Fibroblast of lung (primary cell): ENCODE results near the gene LDB1. TPM values are rescaled to one million over a fixed set of nuclear protein-coding genes. Genes with fewer than 3 reads are reported as not detected.

Experiments used
- DNase-seq, 2 donors: peaks; one replicate each; pipeline versions ENCODE4 v3.0.0 to v3.0.0-alpha.2; 2010; ENCODE audit warnings: low read depth in 2 of 2
- H2AFZ ChIP-seq: 2 replicates; pipeline ENCODE4 v1.5.1; 2012; ENCODE audit warnings: low read length, control low read depth, inconsistent platforms
- H3K27ac ChIP-seq: 2 replicates; pipeline ENCODE4 v1.5.1; 2011; ENCODE audit warnings: low read length, control low read depth; ENCODE audit not compliant: insufficient read depth
- H3K27me3 ChIP-seq: 2 replicates; pipeline ENCODE4 v1.5.1; 2011; ENCODE audit warnings: mild to moderate bottlenecking, low read length; ENCODE audit not compliant: control insufficient read depth, insufficient read depth
- H3K36me3 ChIP-seq: 2 replicates; pipeline ENCODE4 v1.5.1; 2011; ENCODE audit warnings: low read length; ENCODE audit not compliant: control insufficient read depth, insufficient read depth
- H3K4me1 ChIP-seq: 2 replicates; pipeline ENCODE4 v1.5.1; 2011; ENCODE audit warnings: low read length; ENCODE audit not compliant: control insufficient read depth, insufficient read depth; ENCODE audit errors: extremely low read depth
- H3K4me2 ChIP-seq: 2 replicates; pipeline ENCODE4 v1.5.1; 2011; ENCODE audit warnings: low read length, control low read depth; ENCODE audit not compliant: insufficient read depth; ENCODE audit errors: extremely low read depth
- H3K4me3 ChIP-seq, 4 experiments: fragments of 200-600 bp in 1 of 4; sonication (generic) in 1 of 4; replicated peaks in 1 of 4; 2 replicates each; pipeline ENCODE4 v1.5.1; 2011 to 2016; ENCODE audit warnings: low read length in 4 of 4, low read depth in 3 of 4, mild to moderate bottlenecking in 3 of 4, control low read depth in 2 of 4, inconsistent platforms in 1 of 4, mixed read lengths in 1 of 4; ENCODE audit not compliant: insufficient read depth in 1 of 4; ENCODE audit errors: control extremely low read depth in 1 of 4
- H3K79me2 ChIP-seq: 2 replicates; pipeline ENCODE4 v1.5.1; 2012; ENCODE audit warnings: mild to moderate bottlenecking, low read length, inconsistent platforms; ENCODE audit not compliant: control insufficient read depth, insufficient read depth
- H3K9ac ChIP-seq: 2 replicates; pipeline ENCODE4 v1.5.1; 2011; ENCODE audit warnings: mild to moderate bottlenecking, low read length, control low read depth; ENCODE audit not compliant: insufficient read depth
- H3K9me3 ChIP-seq: 2 replicates; pipeline ENCODE4 v1.5.1; 2012; ENCODE audit warnings: low read depth, low read length; ENCODE audit not compliant: control insufficient read depth, insufficient read depth
- H4K20me1 ChIP-seq: 2 replicates; pipeline ENCODE4 v1.5.1; 2011; ENCODE audit warnings: low read length; ENCODE audit not compliant: control insufficient read depth, insufficient read depth; ENCODE audit errors: extremely low read depth
- CTCF ChIP-seq, 2 donors: IDR thresholded peaks in 1 of 2; conservative IDR thresholded peaks in 1 of 2; 1 replicate in 1 of 2; 2 replicates in 1 of 2; pipeline ENCODE4 v1.5.1; 2011 to 2012; ENCODE audit warnings: low read length in 2 of 2, control low read depth in 1 of 2, inconsistent platforms in 1 of 2, low read depth in 1 of 2, mild to moderate bottlenecking in 1 of 2
- EZH2 ChIP-seq: IDR thresholded peaks from 2 replicates; pipeline ENCODE4 v1.5.1; 2012; ENCODE audit warnings: low read length, control low read depth, mild to moderate bottlenecking; ENCODE audit errors: missing control alignments
- polyA plus RNA-seq, 2 donors: library from polyadenylated mRNA; depleted of rRNA in 1 of 2; stranded (reverse) in 1 of 2; unstranded in 1 of 2; fragments of >200 nt; gene quantifications; 2 replicates each; pipeline ENCODE4 v1.2.1, GENCODE V29; 2011 to 2012; ENCODE audit warnings: missing spikeins in 1 of 2
- total RNA-seq: library from RNA; depleted of rRNA; stranded (reverse); fragments of >200 nt; gene quantifications from 2 replicates; pipeline ENCODE4 v1.2.1, GENCODE V29; 2014

LDB1 gene
- total and polyA plus RNA-seq, 2 donors (not counting 1 experiment from before 2014, with no cell fraction given), result 45.1 to 50.6 TPM

DNA sequence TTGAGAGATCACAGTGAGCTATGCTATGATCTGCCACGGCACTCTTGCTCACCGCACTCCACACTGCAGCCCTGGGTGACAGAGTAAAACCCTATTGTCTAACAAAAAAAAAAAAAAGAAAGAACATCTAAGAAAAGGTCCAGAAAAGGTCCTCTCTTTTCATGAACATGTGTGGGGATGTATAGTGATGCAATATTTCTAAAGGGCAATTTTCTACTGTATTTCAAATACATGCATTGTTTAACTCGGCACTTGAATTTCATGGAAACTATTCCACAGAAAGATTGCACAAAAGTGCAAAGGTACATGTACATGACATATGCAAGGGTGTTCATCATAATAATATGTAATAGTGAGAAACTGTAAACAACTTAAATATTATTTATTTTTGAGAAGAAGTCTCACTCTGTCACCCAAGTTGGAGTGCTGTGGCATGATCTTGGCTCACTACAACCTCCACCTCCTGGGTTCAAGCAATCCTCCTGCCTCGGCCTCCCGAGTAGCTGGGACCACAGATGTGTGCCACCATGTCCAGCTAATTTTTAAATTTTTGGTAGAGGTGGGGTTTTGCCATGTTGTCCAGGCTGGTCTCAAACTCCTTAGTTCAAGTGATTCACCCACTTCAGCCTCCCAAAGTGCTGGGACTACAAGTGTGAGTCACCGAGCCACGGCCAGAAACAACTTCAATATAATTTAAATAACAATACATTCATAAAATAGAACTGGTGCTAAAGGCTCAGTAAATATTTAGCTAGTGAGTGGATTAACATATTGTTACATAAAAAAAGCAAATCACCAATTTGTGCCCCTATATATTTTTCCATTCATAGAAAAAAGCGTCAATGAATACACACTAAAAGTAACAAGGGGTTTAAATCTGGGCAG is 11.4 kb upstream of the LDB1 start:
- Histone ChIP-seq H3K79me2 (peaks cover 36% of the 10 kb centered on the region), H3K4me2 (no peak overlapping the region), H4K20me1 (no peaks in the 10 kb centered on the region), H3K27ac (peak overlapping the region; percentile 29), H3K27me3 (no peaks in the 10 kb centered on the region), H3K4me3 (no peak overlapping the region), H3K36me3 (no peaks in the 10 kb centered on the region), H3K9ac (no peak overlapping the region), H3K9me3 (no peaks in the 10 kb centered on the region), H3K4me1 (peaks cover 11% of the 10 kb centered on the region), H2AFZ (no peak overlapping the region)
- DNase-seq, result peak in 1 of 2 donors; percentile 77
- no peak for TF ChIP-seq CTCF (conservative IDR thresholded peaks at IDR 0.05 in 1 of 2, IDR thresholded peaks at IDR 0.05 in 1 of 2; ENCODE audit: low read depth in 1 of 2, low read length in 2 of 2)
- TF ChIP-seq EZH2, result no peak

GRCh38 chr10:102123223-102123622 is 3.1 kb upstream of the LDB1 start:
- DNase-seq, result no peak
- H3K79me2 ChIP-seq, result peaks cover 15% of the 10 kb centered on the region

More at GRCh38 chr10:102123223-102123622, 3.1 kb upstream of the LDB1 start:
- Histone ChIP-seq H3K9me3 (no peaks in the 10 kb centered on the region), H3K9ac (no peak overlapping the region), H3K36me3 (no peaks in the 10 kb centered on the region), H4K20me1 (no peaks in the 10 kb centered on the region), H3K27ac (no peak overlapping the region), H3K4me2 (no peak overlapping the region), H3K4me1 (peaks cover 11% of the 10 kb centered on the region), H3K27me3 (no peaks in the 10 kb centered on the region), H2AFZ (no peak overlapping the region), H3K4me3 (no peak overlapping the region)
- no peak for TF ChIP-seq EZH2
- no peak for TF ChIP-seq CTCF (conservative IDR thresholded peaks at IDR 0.05 in 1 of 2, IDR thresholded peaks at IDR 0.05 in 1 of 2; ENCODE audit: low read depth in 1 of 2, low read length in 2 of 2)
